HUES6 (cell line): Measurements from ENCODE around the gene ZNF81.
"Not testable (repeated sequence)": the region's sequence is repeated elsewhere in the genome, so short reads cannot be mapped to it uniquely, and the experiment has no call there.

ENCODE experiments used
- H3K27ac ChIP-seq: 2 replicates; pipeline ENCODE4 v1.7.0; 2013; ENCODE audit warnings: low read depth, mild to moderate bottlenecking, low read length, inconsistent platforms
- H3K27me3 ChIP-seq: 2 replicates; pipeline ENCODE4 v1.6.1; 2013; ENCODE audit warnings: low read length; ENCODE audit not compliant: control insufficient read depth, insufficient read depth
- H3K36me3 ChIP-seq: 2 replicates; pipeline ENCODE4 v1.6.1; 2013; ENCODE audit warnings: low read length; ENCODE audit not compliant: control insufficient read depth, insufficient read depth
- H3K4me1 ChIP-seq: 2 replicates; pipeline ENCODE4 v1.6.1; 2013; ENCODE audit warnings: low read length; ENCODE audit not compliant: control insufficient read depth, insufficient read depth
- H3K4me3 ChIP-seq: 2 replicates; pipeline ENCODE4 v1.5.1; 2013; ENCODE audit warnings: low read depth, low read length
- H3K9ac ChIP-seq: one replicate; pipeline ENCODE4 v1.6.1; 2013; ENCODE audit warnings: mild to moderate bottlenecking, low read length
- H3K9me3 ChIP-seq: 2 replicates; pipeline ENCODE4 v1.6.1; 2013; ENCODE audit warnings: low read depth, low read length; ENCODE audit not compliant: control insufficient read depth, insufficient read depth

ZNF81 gene

DNA sequence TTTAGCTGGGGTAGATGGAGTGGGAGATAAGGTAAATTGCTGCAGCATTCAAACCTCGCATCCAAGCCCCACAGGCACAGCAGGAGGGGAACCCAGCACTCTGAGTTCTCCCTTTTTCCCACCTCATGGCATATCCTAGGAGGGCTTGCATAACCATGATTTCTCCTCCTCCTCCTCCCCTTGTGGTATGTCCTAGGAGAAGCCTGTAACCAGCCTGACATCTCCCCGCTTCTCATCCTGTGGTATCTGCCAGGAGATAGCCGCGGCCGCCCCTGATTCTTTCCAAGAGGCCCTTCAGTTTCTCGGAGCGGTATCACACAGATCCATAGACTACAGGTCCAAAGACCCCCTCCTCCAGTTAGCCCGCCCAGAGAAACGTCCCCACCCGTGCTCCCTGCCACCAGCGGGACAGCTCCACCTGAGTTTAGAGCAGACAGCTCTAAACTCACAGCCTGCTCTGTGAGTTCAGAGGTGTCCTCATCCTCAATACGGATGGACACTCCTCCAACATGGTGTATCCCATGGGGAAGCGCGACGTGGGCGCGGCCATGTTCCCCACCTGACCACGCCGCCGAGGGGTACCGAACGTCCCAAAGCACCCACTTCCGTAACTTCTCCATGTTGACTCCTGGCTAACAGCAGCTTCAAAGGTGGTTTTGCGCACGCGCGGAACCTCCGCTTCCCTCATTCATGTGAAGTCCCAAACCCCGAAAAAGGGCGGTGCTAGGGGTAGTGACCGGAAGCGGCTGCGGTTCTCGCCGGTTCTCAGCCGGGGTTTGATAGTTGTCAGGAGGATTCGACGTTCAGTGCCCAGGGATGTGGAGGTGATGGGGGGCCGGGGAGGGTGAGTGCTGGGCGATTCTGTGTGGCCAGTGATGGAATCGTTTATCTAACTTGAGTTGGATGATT is at the start of gene ZNF81:
TSS of gene ZNF81 (plus strand) at position 739 of the 909 bp plus-strand sequence. CDS start 9,366 bp downstream, outside the sequence.
- Histone ChIP-seq H3K4me3 (peak within 1 kb of the TSS; percentile 81), H3K9ac (peak within 1 kb of the TSS; percentile 75), H3K27me3 (no peaks in the 10 kb centered on the region), H3K4me1 (no peaks in the 10 kb centered on the region; the same call in 1 of the 2 replicates), H3K36me3 (no peaks in the 10 kb centered on the region), H3K9me3 (no peaks in the 10 kb centered on the region; the same call in 1 of the 2 replicates), H3K27ac (peak within 1 kb of the TSS; percentile 31; the same call in 1 of the 2 replicates)

DNA sequence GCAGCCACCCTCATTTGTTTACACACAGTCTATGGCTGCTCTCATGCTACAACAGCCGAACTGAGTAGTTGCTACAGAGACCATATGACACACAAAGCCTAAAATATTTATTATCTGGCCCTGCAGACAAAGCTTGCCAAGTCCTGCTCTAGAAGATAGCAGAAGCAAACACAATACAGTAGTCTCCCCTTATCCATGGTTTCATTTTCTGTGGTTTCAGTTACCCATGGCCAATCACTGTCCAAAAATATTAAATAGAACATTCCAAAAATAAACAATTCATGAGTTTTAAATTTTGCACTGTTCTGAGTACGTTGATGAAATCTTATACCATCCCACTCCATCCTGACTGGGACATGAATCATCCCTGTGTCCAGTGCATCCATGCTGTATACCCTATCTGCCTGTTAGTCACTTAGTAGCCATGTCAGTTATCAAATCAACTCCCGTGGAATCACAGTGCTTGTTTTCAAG is 40.2 kb upstream of the ZNF81 start:
- Histone ChIP-seq H3K4me1 (no peaks in the 10 kb centered on the region), H3K27ac (no peak overlapping the region), H3K36me3 (no peaks in the 10 kb centered on the region), H3K27me3 (no peaks in the 10 kb centered on the region), H3K9ac (no peak overlapping the region), H3K4me3 (no peak overlapping the region), H3K9me3 (peaks cover 14% of the 10 kb centered on the region; the same call in 1 of the 2 replicates)

DNA sequence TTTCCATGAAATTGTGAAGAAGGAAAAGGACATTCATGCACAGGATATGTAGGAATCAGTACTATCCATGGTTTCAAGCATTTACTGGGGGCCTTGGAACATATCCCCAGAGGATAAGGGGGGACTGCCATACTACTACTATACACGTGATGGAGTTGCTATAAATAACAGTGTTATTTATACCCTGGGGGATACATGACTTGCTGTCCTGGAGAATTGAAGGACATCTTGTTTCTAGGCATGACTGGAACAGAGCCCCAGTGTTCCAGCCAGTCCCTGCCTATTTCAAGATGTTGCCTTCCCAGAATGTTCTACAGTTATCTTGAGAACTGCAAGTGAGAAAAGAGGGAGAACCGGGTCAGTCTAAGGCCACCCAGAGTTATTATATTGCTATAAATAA is 39.6 kb upstream of the ZNF81 start:
- Histone ChIP-seq H3K4me3 (no peak overlapping the region), H3K27me3 (no peaks in the 10 kb centered on the region), H3K36me3 (no peaks in the 10 kb centered on the region), H3K9me3 (peaks cover 14% of the 10 kb centered on the region; the same call in 1 of the 2 replicates), H3K4me1 (no peaks in the 10 kb centered on the region), H3K9ac (no peak overlapping the region), H3K27ac (no peak overlapping the region)

DNA sequence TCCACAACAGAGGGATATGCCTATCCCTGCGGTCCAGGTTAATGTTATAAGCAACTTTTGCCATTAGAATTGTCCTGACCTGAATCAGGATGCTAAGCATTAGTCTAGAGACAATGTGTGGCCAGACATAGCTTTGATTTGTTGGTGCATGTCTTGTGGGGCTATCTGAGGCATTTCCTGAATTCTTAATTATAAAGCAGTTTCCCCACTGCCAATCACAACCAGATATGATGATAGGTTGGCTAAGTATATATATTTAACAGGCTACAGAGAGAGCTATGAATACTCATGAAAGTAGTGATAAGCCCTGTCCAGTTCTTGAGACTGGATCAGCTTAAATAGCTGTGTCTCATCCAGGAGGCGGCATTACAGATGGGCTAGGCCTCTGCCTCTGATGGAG is 37.8 kb upstream of the ZNF81 start:
- Histone ChIP-seq H3K9ac (no peak overlapping the region), H3K27ac (no peak overlapping the region), H3K27me3 (no peaks in the 10 kb centered on the region), H3K36me3 (no peaks in the 10 kb centered on the region), H3K9me3 (peaks cover 14% of the 10 kb centered on the region; the same call in 1 of the 2 replicates), H3K4me3 (no peak overlapping the region), H3K4me1 (no peaks in the 10 kb centered on the region)

DNA sequence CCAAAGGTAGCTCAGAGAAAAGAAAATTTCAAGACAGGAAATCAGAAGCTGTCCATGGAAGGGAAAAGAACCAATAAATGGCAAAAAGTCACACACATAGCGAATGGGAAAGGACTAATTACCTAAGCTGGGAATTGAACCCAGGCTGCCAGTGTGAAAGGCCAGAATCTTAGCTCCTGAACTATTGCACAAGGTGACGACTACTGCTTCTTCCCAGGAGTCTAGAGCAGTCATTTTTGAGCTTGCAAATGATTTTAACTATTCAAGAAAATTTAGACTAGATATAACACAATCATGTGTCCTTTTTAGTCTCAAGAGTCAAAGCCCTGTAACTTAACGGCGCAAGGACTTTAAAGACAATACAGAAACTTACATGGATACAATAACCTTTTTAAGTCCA is 34.1 kb upstream of the ZNF81 start:
- peaks cover 22% of the 10 kb centered on the region; the same call in 1 of the 2 replicates for H3K9me3 ChIP-seq
- no peaks in the 10 kb centered on the region for H3K36me3 ChIP-seq
- no peak overlapping the region for H3K27ac ChIP-seq
- H3K27me3 ChIP-seq, result no peaks in the 10 kb centered on the region
- H3K4me1 ChIP-seq, result peaks cover 14% of the 10 kb centered on the region; the same call in 1 of the 2 replicates
- H3K9ac ChIP-seq, result no peak overlapping the region
- H3K4me3 ChIP-seq, result no peak overlapping the region

DNA sequence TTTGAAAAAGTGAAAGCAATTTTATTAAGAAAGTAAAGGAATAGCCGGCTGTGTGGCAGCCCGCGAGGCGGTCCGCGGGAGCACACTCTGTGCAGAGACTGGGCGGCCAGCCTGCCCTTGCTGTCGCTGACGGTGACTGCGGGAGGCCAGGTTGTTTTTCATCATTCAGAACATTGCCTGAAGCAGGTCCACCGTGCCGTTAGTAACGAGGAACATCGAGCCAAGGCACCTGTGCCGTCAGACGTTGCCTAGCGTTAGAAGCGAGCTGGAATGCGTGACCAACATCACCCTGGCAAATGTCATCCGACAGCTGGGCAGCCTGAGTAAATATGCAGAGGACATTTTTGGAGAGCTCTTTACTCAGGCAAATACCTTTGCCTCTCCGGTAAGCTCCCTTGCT is 33.6 kb upstream of the ZNF81 start:
- Histone ChIP-seq H3K4me1 (peaks cover 19% of the 10 kb centered on the region; the same call in 1 of the 2 replicates), H3K9me3 (peaks cover 18% of the 10 kb centered on the region; the same call in 1 of the 2 replicates)
- not testable (repeated sequence) for H3K9ac ChIP-seq, H3K27ac ChIP-seq, H3K27me3 ChIP-seq, H3K36me3 ChIP-seq, H3K4me3 ChIP-seq

- no peak overlapping the region for H3K4me3 ChIP-seq
- no peak overlapping the region for H3K27ac ChIP-seq
- H3K36me3 ChIP-seq, result no peaks in the 10 kb centered on the region
- H3K27me3 ChIP-seq, result no peaks in the 10 kb centered on the region
- peaks cover 19% of the 10 kb centered on the region; the same call in 1 of the 2 replicates for H3K4me1 ChIP-seq
- no peak overlapping the region for H3K9ac ChIP-seq
- peaks cover 18% of the 10 kb centered on the region; the same call in 1 of the 2 replicates for H3K9me3 ChIP-seq
Measured at GRCh38 chrX:47804315-47804714, 32.4 kb upstream of the ZNF81 start.

DNA sequence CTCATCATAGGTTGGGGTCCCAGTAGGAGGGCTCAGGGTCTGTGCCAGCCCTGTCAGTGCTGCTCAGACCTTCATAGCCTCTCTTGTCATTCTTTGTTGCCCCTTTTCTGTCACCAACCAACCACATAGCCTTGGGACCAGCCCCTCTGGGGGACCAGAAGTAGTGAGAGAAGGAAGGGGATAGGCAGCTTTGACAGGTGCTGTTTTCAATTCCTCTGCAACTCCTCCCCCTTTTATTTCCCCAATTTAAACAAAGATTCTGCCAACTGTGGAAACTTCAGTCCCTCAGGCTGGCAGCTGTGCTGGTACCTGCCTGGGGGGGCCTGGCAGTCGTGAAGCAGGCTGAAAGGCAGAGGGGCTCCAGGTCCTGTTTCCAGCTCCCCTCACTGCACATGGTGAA is 30.9 kb upstream of the ZNF81 start:
- H3K27me3 ChIP-seq, H3K4me3 ChIP-seq, H3K27ac ChIP-seq, H3K36me3 ChIP-seq, H3K9ac ChIP-seq: not testable (repeated sequence)
- peaks cover 12% of the 10 kb centered on the region; the same call in 1 of the 2 replicates for H3K9me3 ChIP-seq
- peaks cover 19% of the 10 kb centered on the region; the same call in 1 of the 2 replicates for H3K4me1 ChIP-seq

DNA sequence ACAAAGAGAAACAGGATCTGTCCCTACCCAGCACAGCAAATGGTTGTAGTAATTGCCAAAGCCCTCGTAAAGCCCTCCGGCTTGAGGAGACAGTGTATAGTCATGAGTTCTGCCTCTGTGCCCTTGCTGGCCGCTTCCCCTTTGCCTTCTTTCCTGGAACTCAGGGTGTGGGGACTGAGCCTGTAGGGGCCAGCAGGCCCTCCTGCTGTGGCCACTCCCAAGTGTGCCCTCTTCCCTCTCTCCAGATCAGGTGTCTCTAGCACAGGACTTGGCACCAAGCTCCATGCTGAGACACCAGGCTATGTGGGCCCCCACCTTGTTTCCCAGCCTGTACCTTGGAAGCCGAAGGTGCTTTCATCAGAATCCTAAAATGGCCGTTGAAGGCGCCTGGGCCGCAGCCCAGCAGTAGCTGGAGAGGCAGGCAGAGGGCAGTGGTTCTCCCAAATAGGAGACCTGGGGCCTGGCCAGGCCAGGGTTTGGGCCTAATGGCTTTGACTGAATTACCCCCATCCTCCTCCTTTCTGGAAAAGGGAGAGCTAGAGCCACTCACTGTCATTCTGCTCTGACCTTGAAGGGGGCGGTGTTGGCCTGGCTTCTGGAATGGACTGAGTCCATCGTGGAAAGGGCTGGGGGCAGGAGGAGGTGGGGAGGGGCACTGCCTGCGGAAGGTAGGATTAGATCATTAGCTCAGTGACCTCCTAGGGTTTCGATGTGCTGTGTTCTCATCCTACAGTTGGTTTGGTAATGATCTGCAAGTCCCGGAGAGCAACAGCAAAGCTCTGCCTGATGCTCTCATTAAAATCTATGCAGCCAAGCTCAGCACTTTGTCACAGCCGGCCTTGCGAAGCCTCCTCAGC is 30.1 kb upstream of the ZNF81 start:
- H3K36me3 ChIP-seq, H3K27me3 ChIP-seq, H3K4me3 ChIP-seq: not testable (repeated sequence)
- Histone ChIP-seq H3K9me3 (peaks cover 11% of the 10 kb centered on the region; the same call in 1 of the 2 replicates), H3K27ac (peak overlapping the region; percentile 54; the same call in 1 of the 2 replicates), H3K4me1 (peaks cover 19% of the 10 kb centered on the region; the same call in 1 of the 2 replicates), H3K9ac (peak overlapping the region; percentile 62)

DNA sequence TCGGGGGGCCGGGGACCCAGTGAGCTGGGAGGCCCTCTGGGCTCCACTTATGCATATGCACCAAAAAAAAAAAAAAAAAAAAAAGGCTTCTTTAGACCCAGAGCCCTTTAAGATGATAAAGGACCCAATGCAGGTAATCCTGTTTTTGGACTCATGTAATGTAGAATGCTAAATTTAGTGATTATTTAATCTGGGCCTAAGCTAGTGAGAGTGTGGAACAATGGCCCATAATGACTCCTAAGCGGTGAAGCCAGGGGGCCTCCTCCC is 29.5 kb upstream of the ZNF81 start:
- not testable (repeated sequence) for H3K27me3 ChIP-seq, H3K9ac ChIP-seq, H3K36me3 ChIP-seq
- peaks cover 19% of the 10 kb centered on the region; the same call in 1 of the 2 replicates for H3K4me1 ChIP-seq
- H3K27ac ChIP-seq, result peak overlapping the region; percentile 29; the same call in 1 of the 2 replicates
- H3K4me3 ChIP-seq, result peak overlapping the region; percentile 28; the same call in 1 of the 2 replicates
- peaks cover 13% of the 10 kb centered on the region; the same call in 1 of the 2 replicates for H3K9me3 ChIP-seq
